SU-DHL-6 (cell line): Measurements from ENCODE around the gene DLG1.

Experiments
- H2AFZ ChIP-seq: fragments of 200-600 bp; sonication (generic); 2 replicates; pipeline ENCODE4 v1.6.1; 2014; ENCODE audit warnings: low read depth, mild to moderate bottlenecking, moderate library complexity, mixed read lengths, antibody characterized with exemption, low read length; ENCODE audit not compliant: severe bottlenecking
- H3F3A ChIP-seq: fragments of 200-600 bp; shearing (Covaris generic); 2 replicates; pipeline ENCODE4 v1.6.0; 2016; ENCODE audit warnings: antibody characterized with exemption, mild to moderate bottlenecking; ENCODE audit not compliant: insufficient read depth
- H3K27ac ChIP-seq: fragments of 200-600 bp; sonication (generic); 2 replicates; pipeline ENCODE4 v1.5.1; 2016; ENCODE audit warnings: low read depth, mild to moderate bottlenecking, low read length, moderate library complexity, mixed read lengths
- H3K27me3 ChIP-seq: fragments of 200-600 bp; sonication (generic), shearing (Covaris generic); 2 replicates; pipeline ENCODE4 v1.6.0; 2014; ENCODE audit warnings: mild to moderate bottlenecking, low read length
- H3K36me3 ChIP-seq: fragments of 200-600 bp; sonication (generic); 2 replicates; pipeline ENCODE4 v1.6.1; 2014; ENCODE audit warnings: mild to moderate bottlenecking, low read length, mixed read lengths
- H3K4me2 ChIP-seq: fragments of 300-600, 200-600 bp; shearing (Covaris generic), sonication (generic); 2 replicates; pipeline ENCODE4 v1.6.0; 2014; ENCODE audit warnings: low read length, low read depth, mild to moderate bottlenecking; ENCODE audit not compliant: poor library complexity, severe bottlenecking
- H3K4me3 ChIP-seq: fragments of 200-600 bp; sonication (generic); 2 replicates; pipeline ENCODE4 v1.5.1; 2014; ENCODE audit warnings: antibody characterized with exemption, low read length, mild to moderate bottlenecking, mixed read lengths; ENCODE audit not compliant: insufficient read depth, poor library complexity, severe bottlenecking
- H3K79me2 ChIP-seq: fragments of 200-600 bp; sonication (generic); 2 replicates; pipeline ENCODE4 v1.6.1; 2014; ENCODE audit warnings: mild to moderate bottlenecking, low read length, moderate library complexity; ENCODE audit not compliant: insufficient read depth
- H3K9ac ChIP-seq: fragments of 200-600 bp; sonication (generic); 2 replicates; pipeline ENCODE4 v1.7.0; 2014; ENCODE audit warnings: mild to moderate bottlenecking, low read length
- H3K9me2 ChIP-seq: fragments of 200-600 bp; sonication (generic); replicated peaks from 2 replicates; pipeline ENCODE4 v1.6.1; 2014; ENCODE audit warnings: low read length; ENCODE audit not compliant: insufficient read depth
- H3K9me3 ChIP-seq: fragments of 200-600 bp; sonication (generic); 2 replicates; pipeline ENCODE4 v1.6.1; 2014; ENCODE audit warnings: low read length, mixed read lengths; ENCODE audit not compliant: insufficient read depth
- H4K20me1 ChIP-seq: fragments of 200-600 bp; sonication (generic); 2 replicates; pipeline ENCODE4 v1.6.1; 2014; ENCODE audit warnings: low read depth, mild to moderate bottlenecking, antibody characterized with exemption, low read length, moderate library complexity, mixed read lengths
- EZH2phosphoT487 ChIP-seq: fragments of 200-600 bp; sonication (generic), shearing (Covaris generic); conservative IDR thresholded peaks from 2 replicates; pipeline ENCODE4 v1.6.1; 2018; ENCODE audit warnings: mild to moderate bottlenecking, antibody characterized with exemption, low read length, moderate library complexity, mixed read lengths
- TF ChIP-seq, protein P1 (sequence below): fragments of 200-600 bp; sonication (generic); IDR thresholded peaks from one replicate; pipeline ENCODE4 v1.5.1; 2017; ENCODE audit warnings: antibody characterized with exemption, mild to moderate bottlenecking, low read length, moderate library complexity; ENCODE audit not compliant: insufficient read depth, poor library complexity, severe bottlenecking

DLG1 gene

GRCh38 chr3:197050511-197050910, 247.9 kb downstream of the DLG1 start:
- no peak overlapping the region for H3K9ac ChIP-seq

GRCh38 chr3:197042539-197042938, 255.9 kb downstream of the DLG1 start:
- H3K4me3 ChIP-seq, result no peak overlapping the region
- no peak overlapping the region for H3K4me2 ChIP-seq
- no peak overlapping the region for H3K9ac ChIP-seq
- peaks cover 19% of the 10 kb centered on the region; the same call in 1 of the 2 replicates for H3F3A ChIP-seq
- no peak for TF ChIP-seq EZH2phosphoT487
- TF ChIP-seq, protein P1, sequence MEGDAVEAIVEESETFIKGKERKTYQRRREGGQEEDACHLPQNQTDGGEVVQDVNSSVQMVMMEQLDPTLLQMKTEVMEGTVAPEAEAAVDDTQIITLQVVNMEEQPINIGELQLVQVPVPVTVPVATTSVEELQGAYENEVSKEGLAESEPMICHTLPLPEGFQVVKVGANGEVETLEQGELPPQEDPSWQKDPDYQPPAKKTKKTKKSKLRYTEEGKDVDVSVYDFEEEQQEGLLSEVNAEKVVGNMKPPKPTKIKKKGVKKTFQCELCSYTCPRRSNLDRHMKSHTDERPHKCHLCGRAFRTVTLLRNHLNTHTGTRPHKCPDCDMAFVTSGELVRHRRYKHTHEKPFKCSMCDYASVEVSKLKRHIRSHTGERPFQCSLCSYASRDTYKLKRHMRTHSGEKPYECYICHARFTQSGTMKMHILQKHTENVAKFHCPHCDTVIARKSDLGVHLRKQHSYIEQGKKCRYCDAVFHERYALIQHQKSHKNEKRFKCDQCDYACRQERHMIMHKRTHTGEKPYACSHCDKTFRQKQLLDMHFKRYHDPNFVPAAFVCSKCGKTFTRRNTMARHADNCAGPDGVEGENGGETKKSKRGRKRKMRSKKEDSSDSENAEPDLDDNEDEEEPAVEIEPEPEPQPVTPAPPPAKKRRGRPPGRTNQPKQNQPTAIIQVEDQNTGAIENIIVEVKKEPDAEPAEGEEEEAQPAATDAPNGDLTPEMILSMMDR, result no peak
- H3K9me3 ChIP-seq, result no peaks in the 10 kb centered on the region
- no peak overlapping the region for H2AFZ ChIP-seq
- H4K20me1 ChIP-seq, result no peaks in the 10 kb centered on the region
- H3K27me3 ChIP-seq, result no peaks in the 10 kb centered on the region
- no peaks in the 10 kb centered on the region for H3K9me2 ChIP-seq
- H3K79me2 ChIP-seq, result no peaks in the 10 kb centered on the region
- peaks cover 29% of the 10 kb centered on the region for H3K36me3 ChIP-seq
- no peak overlapping the region for H3K27ac ChIP-seq

More at GRCh38 chr3:197050511-197050910, 247.9 kb downstream of the DLG1 start:
- H3K9me3 ChIP-seq, result no peaks in the 10 kb centered on the region
- TF ChIP-seq, protein P1, result no peak
- TF ChIP-seq EZH2phosphoT487, result no peak
- H3K27ac ChIP-seq, result no peak overlapping the region
- no peaks in the 10 kb centered on the region for H3K27me3 ChIP-seq
- peaks cover 5% of the 10 kb centered on the region; the same call in 1 of the 2 replicates for H3F3A ChIP-seq
- H3K9me2 ChIP-seq, result no peaks in the 10 kb centered on the region
- H3K4me3 ChIP-seq, result no peak overlapping the region
- peaks cover 32% of the 10 kb centered on the region for H3K36me3 ChIP-seq
- no peaks in the 10 kb centered on the region for H4K20me1 ChIP-seq
- H2AFZ ChIP-seq, result no peak overlapping the region
- no peak overlapping the region for H3K4me2 ChIP-seq
- H3K79me2 ChIP-seq, result no peaks in the 10 kb centered on the region

- H3K27me3 ChIP-seq, result no peaks in the 10 kb centered on the region
- no peaks in the 10 kb centered on the region for H4K20me1 ChIP-seq
- no peaks in the 10 kb centered on the region for H3K79me2 ChIP-seq
- no peak overlapping the region for H3K9ac ChIP-seq
- peaks cover 24% of the 10 kb centered on the region for H3K36me3 ChIP-seq
- H3K27ac ChIP-seq, result no peak overlapping the region
- H3K4me3 ChIP-seq, result no peak overlapping the region
- H3K9me2 ChIP-seq, result no peaks in the 10 kb centered on the region
- H2AFZ ChIP-seq, result no peak overlapping the region
- peaks cover 14% of the 10 kb centered on the region; the same call in 1 of the 2 replicates for H3F3A ChIP-seq
- no peak overlapping the region for H3K4me2 ChIP-seq
- TF ChIP-seq, protein P1, result no peak
- no peak for TF ChIP-seq EZH2phosphoT487
- no peaks in the 10 kb centered on the region for H3K9me3 ChIP-seq
Observed at GRCh38 chr3:197041875-197042488, 256.4 kb downstream of the DLG1 start.
